Breast epithelium (tissue), 3 donors: ENCODE data around the gene PDSS2.
"Not testable (repeated sequence)": the region's sequence is repeated elsewhere in the genome, so short reads cannot be mapped to it uniquely, and the experiment has no call there.

Experiments used
- POLR2A ChIP-seq: fragments of 450-650 bp; IDR thresholded peaks from one replicate; pipeline ENCODE4 v1.6.1; 2016; ENCODE audit warnings: antibody characterized with exemption, mild to moderate bottlenecking, moderate library complexity
- POLR2AphosphoS5 ChIP-seq, 3 donors: sonication (generic); formaldehyde crosslinking; IDR thresholded peaks; one replicate each; pipeline ENCODE4 v1.6.1; 2017; ENCODE audit warnings: antibody characterized with exemption in 3 of 3
- TF ChIP-seq, protein P1 (sequence below), 3 donors: fragments of 450-650 bp; IDR thresholded peaks; one replicate each; pipeline ENCODE4 v1.5.1; 2016 to 2017; ENCODE audit warnings: antibody characterized with exemption in 3 of 3, mild to moderate bottlenecking in 3 of 3, moderate library complexity in 3 of 3

- TF ChIP-seq, protein P1, sequence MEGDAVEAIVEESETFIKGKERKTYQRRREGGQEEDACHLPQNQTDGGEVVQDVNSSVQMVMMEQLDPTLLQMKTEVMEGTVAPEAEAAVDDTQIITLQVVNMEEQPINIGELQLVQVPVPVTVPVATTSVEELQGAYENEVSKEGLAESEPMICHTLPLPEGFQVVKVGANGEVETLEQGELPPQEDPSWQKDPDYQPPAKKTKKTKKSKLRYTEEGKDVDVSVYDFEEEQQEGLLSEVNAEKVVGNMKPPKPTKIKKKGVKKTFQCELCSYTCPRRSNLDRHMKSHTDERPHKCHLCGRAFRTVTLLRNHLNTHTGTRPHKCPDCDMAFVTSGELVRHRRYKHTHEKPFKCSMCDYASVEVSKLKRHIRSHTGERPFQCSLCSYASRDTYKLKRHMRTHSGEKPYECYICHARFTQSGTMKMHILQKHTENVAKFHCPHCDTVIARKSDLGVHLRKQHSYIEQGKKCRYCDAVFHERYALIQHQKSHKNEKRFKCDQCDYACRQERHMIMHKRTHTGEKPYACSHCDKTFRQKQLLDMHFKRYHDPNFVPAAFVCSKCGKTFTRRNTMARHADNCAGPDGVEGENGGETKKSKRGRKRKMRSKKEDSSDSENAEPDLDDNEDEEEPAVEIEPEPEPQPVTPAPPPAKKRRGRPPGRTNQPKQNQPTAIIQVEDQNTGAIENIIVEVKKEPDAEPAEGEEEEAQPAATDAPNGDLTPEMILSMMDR (IDR thresholded peaks at IDR 0.05), result not testable (repeated sequence)
- not testable (repeated sequence) for TF ChIP-seq POLR2A; POLR2AphosphoS5 (IDR thresholded peaks at IDR 0.05)
These were observed 33.4 kb downstream of the PDSS2 start for GRCh38 chr6:107425951-107426350.
